ENCODE measurements around the gene VCAN. TPM values are rescaled to one million over a fixed set of nuclear protein-coding genes. Genes with fewer than 3 reads are reported as not detected.

The VCAN gene
- total RNA-seq, 6 donors from 2014 or later = 73.3 to 254 (median 121) TPM

- peak in 1 of 2 donors; percentile 42 for ATAC-seq (ENCODE audit: low FRiP score in 2 of 2)
- Histone ChIP-seq H3K27me3 (no peaks in the 10 kb centered on the region), H3K27ac (no peak overlapping the region), H3K9me3 (no peaks in the 10 kb centered on the region), H3K4me1 (no peaks in the 10 kb centered on the region), H3K4me3 (no peak overlapping the region), H3K36me3 (no peaks in the 10 kb centered on the region)
- TF ChIP-seq POLR2A (IDR thresholded peaks at IDR 0.05) (no peak), CTCF (IDR thresholded peaks at IDR 0.05) (no peak), EP300 (IDR thresholded peaks at IDR 0.05) (no peak), POLR2AphosphoS5 (IDR thresholded peaks at IDR 0.05) (no peak)
- DNase-seq = no peak
- WGBS, 2 donors = 47 to 50% methylated on average over 3 of the region's 3 CpGs
These were observed 115.6 kb downstream of the VCAN start for GRCh38 chr5:83586874-83587776.

GRCh38 chr5:83589786-83590185, 118.2 kb downstream of the VCAN start:
- no peak overlapping the region for H3K27ac ChIP-seq
- WGBS, 2 donors = 71 to 76% methylated on average over 1 of the region's 1 CpG

GRCh38 chr5:83590966-83591365, 119.4 kb downstream of the VCAN start:
- Histone ChIP-seq H3K36me3 (no peaks in the 10 kb centered on the region), H3K9me3 (no peaks in the 10 kb centered on the region), H3K4me3 (no peak overlapping the region), H3K27me3 (no peaks in the 10 kb centered on the region), H3K27ac (no peak overlapping the region), H3K4me1 (no peaks in the 10 kb centered on the region)
- no peak for ATAC-seq (ENCODE audit: low FRiP score in 2 of 2)
- TF ChIP-seq EP300 (IDR thresholded peaks at IDR 0.05) (no peak), POLR2AphosphoS5 (IDR thresholded peaks at IDR 0.05) (no peak), POLR2A (IDR thresholded peaks at IDR 0.05) (no peak), CTCF (IDR thresholded peaks at IDR 0.05) (no peak)
- 69 to 78% methylated on average over 4 of the region's 4 CpGs for WGBS, 2 donors
- DNase-seq = no peak

More at GRCh38 chr5:83589786-83590185, 118.2 kb downstream of the VCAN start:
- no peaks in the 10 kb centered on the region for H3K9me3 ChIP-seq
- ATAC-seq (ENCODE audit: low FRiP score in 2 of 2) (no peak), DNase-seq (no peak)
- TF ChIP-seq POLR2A (IDR thresholded peaks at IDR 0.05) = no peak
- no peak for TF ChIP-seq POLR2AphosphoS5 (IDR thresholded peaks at IDR 0.05)
- TF ChIP-seq EP300 (IDR thresholded peaks at IDR 0.05) = no peak
- no peak for TF ChIP-seq CTCF (IDR thresholded peaks at IDR 0.05)
- no peak overlapping the region for H3K4me3 ChIP-seq
- H3K36me3 ChIP-seq = no peaks in the 10 kb centered on the region
- no peaks in the 10 kb centered on the region for H3K27me3 ChIP-seq
- H3K4me1 ChIP-seq = no peaks in the 10 kb centered on the region

GRCh38 chr5:83595217-83595616, 123.7 kb downstream of the VCAN start:
- H3K4me1 ChIP-seq = no peaks in the 10 kb centered on the region
- DNase-seq (no peak), ATAC-seq (ENCODE audit: low FRiP score in 2 of 2) (no peak)
- no peak overlapping the region for H3K27ac ChIP-seq
- 93 to 98% methylated on average over 3 of the region's 3 CpGs for WGBS, 2 donors
- H3K4me3 ChIP-seq = no peak overlapping the region
- H3K9me3 ChIP-seq = no peaks in the 10 kb centered on the region
- H3K36me3 ChIP-seq = no peaks in the 10 kb centered on the region
- no peaks in the 10 kb centered on the region for H3K27me3 ChIP-seq
- no peak for TF ChIP-seq POLR2AphosphoS5 (IDR thresholded peaks at IDR 0.05)
- TF ChIP-seq CTCF (IDR thresholded peaks at IDR 0.05) = no peak
- TF ChIP-seq EP300 (IDR thresholded peaks at IDR 0.05) = no peak
- TF ChIP-seq POLR2A (IDR thresholded peaks at IDR 0.05) = no peak
